ENCODE measurements around the gene MTRFR.

MTRFR gene

DNA sequence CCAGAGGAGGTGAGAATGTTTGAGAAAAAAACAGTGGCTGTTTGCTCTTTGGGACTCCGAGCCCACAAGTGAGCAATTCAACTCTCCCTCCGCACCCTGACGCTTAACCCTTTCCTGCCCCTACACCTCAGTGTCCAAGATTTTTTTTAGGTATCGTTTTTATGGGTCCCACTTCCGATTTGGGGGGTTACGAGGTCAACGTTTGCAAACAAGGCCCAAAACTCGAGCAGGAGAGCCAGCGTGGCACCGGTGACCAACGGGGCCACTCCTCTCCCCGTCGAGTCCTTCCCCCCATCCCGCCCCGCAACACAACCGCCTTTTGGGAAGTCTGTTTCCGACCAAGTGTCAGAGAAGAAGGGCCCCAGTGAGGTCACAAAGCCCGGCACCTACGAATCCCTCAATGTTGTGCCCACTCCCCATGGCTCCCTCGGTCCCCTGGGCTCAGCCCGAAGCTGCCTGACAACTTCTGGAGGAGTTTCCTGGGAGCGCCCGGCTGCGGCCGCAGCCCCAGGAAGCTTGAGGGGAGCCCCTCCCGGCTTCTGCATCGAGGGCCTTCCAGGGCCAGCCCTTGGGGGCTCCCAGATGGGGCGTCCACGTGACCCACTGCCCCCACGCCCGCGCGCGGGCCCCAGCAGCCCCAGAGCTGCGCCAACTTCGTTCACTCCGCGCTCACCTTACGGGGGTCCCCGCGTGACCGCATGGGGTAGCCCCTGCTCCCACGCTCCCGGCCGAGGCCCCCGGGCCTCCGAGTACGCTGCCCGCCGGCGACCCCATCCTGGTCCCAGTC, 37.2 kb downstream of the MTRFR start:
- peak; percentile 50 for DNase-seq (ENCODE audit: low spot score)

DNA sequence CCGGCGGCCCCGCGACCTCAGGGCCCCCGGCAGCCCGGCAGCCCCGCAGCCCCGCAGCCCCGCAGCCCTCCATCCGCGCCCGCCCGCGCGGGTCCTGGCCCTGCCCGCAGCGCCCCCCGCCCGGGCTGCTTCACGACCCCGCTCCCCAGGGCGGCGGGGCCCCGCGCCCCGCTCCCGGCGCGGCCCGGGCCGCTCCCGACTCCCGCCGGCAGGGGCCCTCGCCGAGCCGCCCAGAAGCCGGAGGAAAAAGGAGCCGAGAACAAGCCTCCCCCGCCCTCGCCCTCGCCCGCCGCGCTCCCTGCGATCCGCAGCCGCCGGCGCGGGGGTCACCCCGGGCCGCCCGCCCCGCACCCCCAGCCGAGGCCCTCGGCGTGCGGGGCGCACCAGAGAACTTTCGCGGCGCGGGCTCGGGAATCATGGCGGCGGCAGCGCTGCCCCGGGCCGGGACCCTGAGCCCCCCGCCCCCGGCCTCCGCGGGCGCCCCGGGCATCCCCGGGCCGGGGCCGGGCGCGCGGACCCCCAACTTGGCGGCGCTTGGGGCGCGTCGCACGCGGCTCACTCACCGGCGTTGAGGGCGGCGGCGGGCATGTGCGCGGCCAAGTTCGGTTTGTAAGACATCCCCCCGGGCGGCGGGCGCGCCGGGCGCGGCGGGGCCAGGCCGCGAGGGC, 37.9 kb downstream of the MTRFR start:
- DNase-seq (ENCODE audit: low spot score), result peak; percentile 38

DNA sequence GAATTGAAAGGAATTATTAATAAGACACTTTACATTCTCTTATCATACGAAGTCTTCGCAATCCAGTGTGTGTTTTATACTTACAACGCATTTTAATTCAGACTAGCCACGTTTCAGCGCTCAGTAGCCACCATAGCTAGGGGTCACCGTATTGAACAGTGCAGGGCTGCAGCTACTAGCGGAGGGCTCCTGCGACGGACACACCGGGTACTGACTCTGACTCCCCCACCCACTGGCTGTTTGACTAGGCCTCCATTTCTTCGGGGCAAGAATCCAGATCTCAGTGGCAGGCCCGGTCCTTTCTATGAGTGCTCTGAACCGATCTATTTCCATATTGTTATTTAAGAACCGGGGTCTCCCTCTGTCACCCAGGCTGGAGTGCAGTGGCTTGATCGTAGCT, 39.9 kb downstream of the MTRFR start:
- no peak for DNase-seq (ENCODE audit: low spot score)

DNA sequence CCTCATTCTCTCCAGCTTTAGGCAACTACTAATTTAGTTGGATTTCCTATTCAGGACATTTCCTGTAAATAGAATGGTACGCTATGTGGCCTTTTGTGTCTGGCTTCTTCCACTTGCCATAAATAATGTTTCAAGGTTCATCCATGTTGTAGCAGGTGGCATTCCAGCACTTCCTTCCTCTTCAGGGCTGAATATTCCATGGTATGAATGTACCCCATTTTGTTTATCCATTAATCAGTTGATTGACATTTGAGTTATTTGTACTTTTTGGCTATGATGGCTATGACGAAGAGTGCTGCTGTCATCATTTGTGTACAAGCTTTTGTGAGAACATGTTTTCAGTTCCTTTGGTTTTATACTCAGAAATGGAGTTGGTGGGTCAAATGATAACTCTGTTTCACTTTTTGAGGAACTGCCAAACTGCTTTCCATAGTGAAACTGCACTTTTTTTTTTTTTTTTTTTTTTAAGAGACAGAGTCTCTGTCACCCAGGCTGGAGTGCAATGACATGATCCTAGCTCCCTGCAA, 44.9 kb downstream of the MTRFR start:
- DNase-seq (ENCODE audit: low spot score), result peak; percentile 63

DNA sequence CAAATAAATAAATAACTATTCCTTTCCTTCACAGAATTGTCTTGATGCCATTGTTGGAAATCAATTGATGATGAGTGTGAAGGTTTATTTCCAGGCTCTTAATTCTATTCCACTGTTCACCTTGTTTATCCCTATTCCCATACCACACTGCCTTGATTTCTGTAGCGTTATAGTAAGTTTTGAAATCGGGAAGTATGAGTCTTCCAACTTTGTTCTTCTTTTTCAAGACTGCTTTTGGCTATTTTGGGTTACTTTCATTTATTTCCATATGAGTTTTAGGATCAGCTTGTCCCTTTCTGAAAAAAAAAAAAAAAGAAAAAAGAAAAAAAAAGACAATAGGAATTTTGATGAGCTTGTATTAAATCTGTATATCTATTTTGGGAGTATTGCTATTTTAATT, 47.7 kb downstream of the MTRFR start:
- DNase-seq (ENCODE audit: low spot score), result no peak

DNA sequence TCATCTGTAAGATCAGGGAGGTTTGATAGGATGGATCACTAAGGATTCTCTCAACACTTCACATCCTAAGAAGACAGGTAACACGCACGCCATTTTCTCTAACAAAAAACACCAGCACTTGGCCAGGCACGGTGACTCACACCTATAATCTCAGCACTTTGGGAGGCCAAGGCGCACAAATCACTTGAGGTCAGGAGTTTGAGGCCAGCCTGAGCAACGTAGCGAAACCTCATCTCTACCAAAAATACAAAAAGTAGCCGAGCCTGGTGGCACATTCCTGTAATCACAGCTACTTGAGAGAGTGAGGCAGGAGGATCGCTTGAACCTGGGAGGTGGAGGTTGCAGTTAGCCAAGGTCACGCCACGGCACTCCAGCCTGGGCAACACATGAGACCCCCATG, 48.9 kb downstream of the MTRFR start:
- no peak for DNase-seq (ENCODE audit: low spot score)

DNA sequence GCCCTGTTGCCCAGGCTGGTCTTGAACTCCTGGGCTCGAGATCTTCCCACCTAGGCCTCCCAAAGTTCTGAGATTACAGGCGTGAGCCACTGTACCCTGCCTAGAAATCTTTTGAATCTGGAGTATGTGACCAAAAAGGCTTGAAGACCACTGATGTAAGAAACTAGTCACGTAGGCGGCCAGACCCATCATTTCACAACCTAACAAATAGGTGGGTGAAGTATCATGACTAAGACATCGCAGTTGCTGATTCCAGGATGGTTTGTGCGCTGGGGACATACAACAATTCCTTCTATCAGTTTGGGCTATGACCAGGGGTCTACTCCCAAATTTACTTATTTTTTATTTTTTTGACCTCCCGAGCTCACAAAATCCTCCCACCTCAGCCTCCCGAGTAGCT, 50.2 kb downstream of the MTRFR start:
- no peak for DNase-seq (ENCODE audit: low spot score)

DNA sequence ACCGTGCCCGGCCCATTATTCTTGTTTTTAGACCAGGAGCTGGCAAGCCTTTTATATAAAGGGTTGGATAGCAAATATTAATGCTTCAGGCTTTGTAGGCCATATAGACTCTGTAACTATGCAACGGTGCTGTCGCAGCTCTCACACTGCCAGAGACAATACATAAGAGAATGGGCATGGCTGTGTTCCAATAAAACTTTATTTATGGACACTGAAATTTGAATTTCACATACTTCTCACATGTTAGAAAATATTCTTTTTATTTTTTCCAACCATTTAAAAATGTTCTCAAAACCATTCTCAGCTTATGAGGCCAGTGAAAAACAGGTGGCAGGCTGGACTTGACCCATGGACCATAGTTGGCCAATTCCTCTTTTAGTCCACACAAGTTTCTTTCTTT, 51.4 kb downstream of the MTRFR start:
- no peak for DNase-seq (ENCODE audit: low spot score)

DNA sequence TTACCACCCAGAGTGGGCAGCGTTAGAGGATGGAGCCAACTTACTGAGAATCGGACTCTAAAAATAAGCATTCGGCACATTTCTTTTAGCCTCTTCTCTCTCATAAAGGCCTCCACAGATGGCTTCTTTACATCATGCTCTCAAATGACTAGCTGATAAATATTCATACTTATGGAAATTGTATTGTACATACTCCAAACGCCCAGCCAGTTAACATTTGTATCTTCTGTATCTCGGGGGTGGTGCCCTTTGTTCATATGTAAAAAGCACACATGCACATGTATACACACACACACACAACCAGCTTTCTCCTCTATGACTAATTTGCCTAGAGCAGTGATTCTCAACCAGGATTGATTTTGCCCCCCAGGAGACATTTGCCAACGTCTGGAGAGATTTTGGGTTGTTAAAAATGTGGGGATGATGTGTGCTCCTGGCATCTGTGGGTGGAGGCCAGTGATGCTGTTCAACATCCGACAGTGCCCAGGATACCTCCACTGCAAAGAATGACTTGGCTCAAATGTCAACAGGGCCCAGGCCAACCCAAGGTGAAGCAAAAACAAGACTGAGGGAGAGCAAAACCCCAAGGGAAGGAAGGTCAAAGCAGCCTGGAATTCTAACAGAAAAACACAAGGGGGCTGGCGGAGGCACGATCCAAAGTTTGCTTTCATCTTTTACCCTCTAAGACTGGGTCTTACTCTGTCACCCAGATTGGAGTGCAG, 53.6 kb downstream of the MTRFR start:
- DNase-seq (ENCODE audit: low spot score), result no peak

DNA sequence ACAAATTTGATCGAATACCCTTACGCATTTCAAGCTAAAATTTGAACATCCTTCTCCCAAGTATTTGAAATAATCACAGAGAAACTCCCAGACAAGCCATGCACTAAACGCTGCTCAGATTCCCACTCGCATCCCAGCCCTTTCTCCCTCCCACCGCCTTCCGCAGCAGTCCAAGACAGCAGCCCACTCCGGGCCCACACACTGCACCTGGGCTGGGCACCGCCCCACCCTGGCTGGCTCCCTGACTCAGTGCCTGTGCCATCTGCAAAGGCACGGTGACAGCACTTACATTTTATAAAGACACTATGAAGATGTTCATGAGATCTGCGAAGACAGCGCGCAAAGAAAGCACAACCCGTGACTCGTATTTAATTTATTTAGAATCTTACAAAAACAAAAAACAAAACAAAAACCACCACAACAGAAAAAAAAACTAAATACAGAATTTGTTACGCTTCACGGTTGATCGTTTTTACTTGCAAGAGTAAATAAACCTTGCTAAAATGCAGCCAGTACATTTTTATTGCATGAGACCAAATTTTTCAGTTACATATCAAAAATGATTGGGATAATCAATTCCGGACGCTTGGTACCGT, 55.6 kb downstream of the MTRFR start:
- no peak for DNase-seq (ENCODE audit: low spot score)

DNA sequence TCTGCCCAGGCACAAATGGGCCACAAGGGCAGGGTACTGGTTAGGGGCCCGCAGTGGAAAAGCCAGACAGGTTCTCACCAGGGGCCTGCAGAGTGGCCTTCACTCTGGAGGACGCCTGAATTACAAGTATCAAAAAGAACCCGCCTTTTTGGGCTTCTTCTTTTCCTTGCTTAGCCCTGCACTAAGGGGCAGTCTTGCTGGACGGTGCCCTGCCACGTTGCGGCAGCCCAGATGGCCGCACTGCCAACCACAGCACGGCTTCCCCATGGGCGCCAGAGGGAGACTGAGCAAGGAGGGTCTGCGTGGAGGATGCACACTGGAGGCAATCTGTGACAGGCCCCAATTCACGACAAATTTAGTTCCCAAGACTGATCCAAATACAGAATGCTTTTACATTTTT, 56.7 kb downstream of the MTRFR start:
- DNase-seq (ENCODE audit: low spot score), result no peak

DNA sequence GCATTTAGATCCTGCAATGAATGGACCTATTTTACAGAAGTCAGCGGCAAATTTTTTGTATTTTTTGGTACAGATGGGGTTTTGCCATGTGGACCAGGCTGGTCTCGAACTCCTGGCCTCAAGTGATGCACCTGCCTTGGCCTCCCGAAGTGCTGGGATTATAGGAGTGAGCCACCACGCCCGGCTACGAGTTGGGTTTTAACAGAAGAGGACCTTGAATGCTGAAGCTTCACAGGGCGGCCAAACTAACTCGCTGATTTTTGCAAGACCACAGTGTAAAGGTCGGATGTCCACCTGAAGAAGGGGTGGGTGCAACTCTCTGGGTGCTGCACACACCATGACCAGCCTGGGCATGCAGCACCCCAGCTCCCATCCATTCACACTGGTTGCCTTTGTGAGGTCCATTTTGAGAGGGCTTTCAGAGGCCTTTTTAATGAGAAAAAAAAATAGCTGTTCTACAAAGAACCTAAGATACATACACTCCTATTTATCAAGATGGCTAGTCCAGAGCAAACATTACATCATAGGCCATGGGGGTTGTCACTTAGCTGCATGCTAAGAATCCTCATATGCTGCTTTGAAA, 60.0 kb downstream of the MTRFR start:
- no peak for DNase-seq (ENCODE audit: low spot score)

DNA sequence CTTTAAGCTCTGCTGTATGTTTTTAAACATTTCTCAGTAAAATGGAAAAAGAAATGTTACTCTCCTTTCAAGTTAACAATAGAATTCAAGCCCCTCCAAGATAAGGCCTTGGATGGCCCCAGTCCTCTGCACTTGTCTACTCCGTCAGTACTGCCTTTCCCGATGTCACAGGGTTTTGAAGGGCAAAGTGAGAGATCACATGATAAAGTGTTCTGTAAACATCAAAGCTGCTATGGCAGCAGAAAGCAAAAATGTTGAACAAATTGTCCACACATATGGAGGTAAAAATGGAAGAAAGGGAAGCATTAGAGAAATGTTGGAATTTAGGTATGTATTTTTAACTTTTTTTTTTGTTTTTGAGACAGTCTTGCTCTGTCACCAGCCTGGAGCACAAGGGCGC, 71.9 kb downstream of the MTRFR start:
- DNase-seq (ENCODE audit: low spot score), result no peak

DNA sequence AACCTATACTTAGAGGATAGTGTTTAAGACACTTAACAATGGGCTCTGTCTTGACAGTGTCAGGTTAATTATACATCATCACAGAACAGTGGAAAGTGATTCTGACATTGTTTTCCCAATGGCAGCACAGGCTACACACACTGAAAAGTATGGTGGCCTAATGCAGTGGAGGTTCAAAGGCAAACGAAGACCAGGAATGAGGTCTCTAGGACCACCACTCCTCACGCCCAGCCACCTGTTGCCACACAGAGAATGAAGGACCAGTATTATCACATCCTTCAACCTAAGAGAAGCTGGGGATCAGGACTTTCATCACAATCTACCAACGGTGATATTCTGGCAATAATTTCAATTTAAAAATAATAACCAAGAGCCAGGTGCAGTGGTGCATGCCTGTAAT, 73.0 kb downstream of the MTRFR start:
- DNase-seq (ENCODE audit: low spot score), result no peak
